ENCODE data around the gene OR5AC2. TPM values are rescaled to one million over a fixed set of nuclear protein-coding genes. Genes with fewer than 3 reads are reported as not detected.
A peak's percentile ranks its signal among the peaks of the same experiment; 100 is the strongest.

Gene OR5AC2
- total and polyA plus RNA-seq, 4 donors: not detected

- Histone ChIP-seq H3K27me3 (ENCODE audit: control insufficient read depth in 3 of 3, insufficient read depth in 3 of 3, low read length in 2 of 3) (peaks cover 0 to 2% (median 0%) of the 10 kb centered on the region in 3 donors), H3K4me1 (ENCODE audit: control insufficient read depth in 5 of 5, insufficient read depth in 5 of 5, low read length in 5 of 5) (no peaks in the 10 kb centered on the region), H3K4me3 (no peak overlapping the region), H3K36me3 (ENCODE audit: control insufficient read depth in 4 of 4, insufficient read depth in 4 of 4, low read length in 4 of 4) (no peaks in the 10 kb centered on the region), H3K9ac (ENCODE audit: insufficient read depth in 1 of 2, low read length in 2 of 2) (no peak overlapping the region), H3K9me3 (ENCODE audit: control insufficient read depth in 4 of 4, insufficient read depth in 3 of 4, low read length in 3 of 4) (no peaks in the 10 kb centered on the region), H3K27ac (ENCODE audit: low read depth in 1 of 2, low read length in 1 of 2) (no peak overlapping the region)
- DNase-seq (no peak), ATAC-seq (ENCODE audit: insufficient read depth, low FRiP score) (no peak)
- 67 to 81% methylated on average over 1 of the region's 1 CpG for WGBS, 2 donors
- TF ChIP-seq CTCF (IDR thresholded peaks at IDR 0.05; ENCODE audit: control extremely low read depth, extremely low read depth): no peak
Observed at GRCh38 chr3:98049271-98049670, 37.7 kb upstream of the OR5AC2 start.

GRCh38 chr3:98056035-98056434, 30.9 kb upstream of the OR5AC2 start:
- no peak overlapping the region for H3K27ac ChIP-seq (ENCODE audit: low read depth in 1 of 2, low read length in 1 of 2)
- no peak overlapping the region for H3K4me3 ChIP-seq
- ATAC-seq (ENCODE audit: insufficient read depth, low FRiP score) (no peak), DNase-seq (no peak)
- TF ChIP-seq CTCF (IDR thresholded peaks at IDR 0.05; ENCODE audit: control extremely low read depth, extremely low read depth): no peak
- H3K4me1 ChIP-seq (ENCODE audit: control insufficient read depth in 5 of 5, insufficient read depth in 5 of 5, low read length in 5 of 5): no peaks in the 10 kb centered on the region
- H3K9me3 ChIP-seq (ENCODE audit: control insufficient read depth in 4 of 4, insufficient read depth in 3 of 4, low read length in 3 of 4): peaks cover 0 to 4% (median 0%) of the 10 kb centered on the region in 4 donors
- H3K27me3 ChIP-seq (ENCODE audit: control insufficient read depth in 3 of 3, insufficient read depth in 3 of 3, low read length in 2 of 3): no peaks in the 10 kb centered on the region
- H3K9ac ChIP-seq (ENCODE audit: insufficient read depth in 1 of 2, low read length in 2 of 2): no peak overlapping the region
- H3K36me3 ChIP-seq (ENCODE audit: control insufficient read depth in 4 of 4, insufficient read depth in 4 of 4, low read length in 4 of 4): no peaks in the 10 kb centered on the region

GRCh38 chr3:98057631-98058030, 29.3 kb upstream of the OR5AC2 start:
- no peak overlapping the region for H3K4me3 ChIP-seq
- H3K9me3 ChIP-seq (ENCODE audit: control insufficient read depth in 4 of 4, insufficient read depth in 3 of 4, low read length in 3 of 4): peaks cover 0 to 4% (median 0%) of the 10 kb centered on the region in 4 donors
- ATAC-seq (ENCODE audit: insufficient read depth, low FRiP score) (no peak), DNase-seq (no peak)
- no peaks in the 10 kb centered on the region for H3K27me3 ChIP-seq (ENCODE audit: control insufficient read depth in 3 of 3, insufficient read depth in 3 of 3, low read length in 2 of 3)
- H3K9ac ChIP-seq (ENCODE audit: insufficient read depth in 1 of 2, low read length in 2 of 2): no peak overlapping the region
- 62 to 82% methylated on average over 1 of the region's 1 CpG for WGBS, 2 donors
- H3K27ac ChIP-seq (ENCODE audit: low read depth in 1 of 2, low read length in 1 of 2): no peak overlapping the region
- H3K36me3 ChIP-seq (ENCODE audit: control insufficient read depth in 4 of 4, insufficient read depth in 4 of 4, low read length in 4 of 4): no peaks in the 10 kb centered on the region
- H3K4me1 ChIP-seq (ENCODE audit: control insufficient read depth in 5 of 5, insufficient read depth in 5 of 5, low read length in 5 of 5): no peaks in the 10 kb centered on the region
- no peak for TF ChIP-seq CTCF (IDR thresholded peaks at IDR 0.05; ENCODE audit: control extremely low read depth, extremely low read depth)

DNA sequence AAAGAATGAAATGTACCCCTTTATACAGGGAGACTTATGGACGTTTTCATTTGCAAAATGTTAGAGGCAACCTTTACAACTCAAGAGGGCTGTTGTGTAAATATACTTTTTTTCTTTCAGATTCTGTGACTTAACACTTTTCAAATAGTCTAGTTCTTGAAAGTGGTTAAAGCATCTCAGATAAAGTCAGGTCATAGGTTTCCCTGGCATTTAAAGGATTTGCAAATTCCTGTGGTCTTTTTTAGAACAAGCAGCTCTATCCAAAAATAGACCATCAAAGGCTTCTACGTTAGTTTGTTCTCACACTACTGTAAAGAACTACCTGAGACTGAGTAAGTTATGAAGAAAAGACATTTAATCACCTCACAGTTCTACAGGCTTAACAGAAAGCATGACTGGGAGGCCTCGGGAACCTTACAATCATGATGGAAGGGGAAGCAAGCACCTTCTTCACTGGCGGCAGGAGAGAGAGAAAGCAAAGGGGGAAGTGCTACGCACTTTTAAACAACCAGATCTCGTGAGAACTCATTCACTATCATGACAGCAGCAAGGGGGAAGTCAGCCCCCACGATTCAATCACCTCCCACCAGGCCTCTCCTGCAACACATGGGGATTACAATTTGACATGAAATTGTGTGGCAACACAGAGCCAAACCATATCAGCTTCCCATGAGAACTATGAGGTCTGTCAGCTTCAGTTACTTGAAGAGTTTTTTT, 28.6 kb upstream of the OR5AC2 start:
- no peaks in the 10 kb centered on the region for H3K27me3 ChIP-seq (ENCODE audit: control insufficient read depth in 3 of 3, insufficient read depth in 3 of 3, low read length in 2 of 3)
- no peaks in the 10 kb centered on the region for H3K4me1 ChIP-seq (ENCODE audit: control insufficient read depth in 5 of 5, insufficient read depth in 5 of 5, low read length in 5 of 5)
- DNase-seq (peak; percentile 12 to 63 (median 40)), ATAC-seq (ENCODE audit: insufficient read depth, low FRiP score) (no peak)
- no peak overlapping the region for H3K9ac ChIP-seq (ENCODE audit: insufficient read depth in 1 of 2, low read length in 2 of 2)
- no peak overlapping the region for H3K27ac ChIP-seq (ENCODE audit: low read depth in 1 of 2, low read length in 1 of 2)
- no peaks in the 10 kb centered on the region for H3K36me3 ChIP-seq (ENCODE audit: control insufficient read depth in 4 of 4, insufficient read depth in 4 of 4, low read length in 4 of 4)
- peaks cover 0 to 4% (median 0%) of the 10 kb centered on the region in 4 donors for H3K9me3 ChIP-seq (ENCODE audit: control insufficient read depth in 4 of 4, insufficient read depth in 3 of 4, low read length in 3 of 4)
- 36 to 41% methylated on average over 7 of the region's 7 CpGs for WGBS, 2 donors
- no peak overlapping the region for H3K4me3 ChIP-seq
- TF ChIP-seq CTCF (IDR thresholded peaks at IDR 0.05; ENCODE audit: control extremely low read depth, extremely low read depth): no peak
